ENCODE results near the gene ATE1.

GRCh38 chr10:121949451-121949850, 21.6 kb upstream of the ATE1 start:
- TF ChIP-seq, protein P1, sequence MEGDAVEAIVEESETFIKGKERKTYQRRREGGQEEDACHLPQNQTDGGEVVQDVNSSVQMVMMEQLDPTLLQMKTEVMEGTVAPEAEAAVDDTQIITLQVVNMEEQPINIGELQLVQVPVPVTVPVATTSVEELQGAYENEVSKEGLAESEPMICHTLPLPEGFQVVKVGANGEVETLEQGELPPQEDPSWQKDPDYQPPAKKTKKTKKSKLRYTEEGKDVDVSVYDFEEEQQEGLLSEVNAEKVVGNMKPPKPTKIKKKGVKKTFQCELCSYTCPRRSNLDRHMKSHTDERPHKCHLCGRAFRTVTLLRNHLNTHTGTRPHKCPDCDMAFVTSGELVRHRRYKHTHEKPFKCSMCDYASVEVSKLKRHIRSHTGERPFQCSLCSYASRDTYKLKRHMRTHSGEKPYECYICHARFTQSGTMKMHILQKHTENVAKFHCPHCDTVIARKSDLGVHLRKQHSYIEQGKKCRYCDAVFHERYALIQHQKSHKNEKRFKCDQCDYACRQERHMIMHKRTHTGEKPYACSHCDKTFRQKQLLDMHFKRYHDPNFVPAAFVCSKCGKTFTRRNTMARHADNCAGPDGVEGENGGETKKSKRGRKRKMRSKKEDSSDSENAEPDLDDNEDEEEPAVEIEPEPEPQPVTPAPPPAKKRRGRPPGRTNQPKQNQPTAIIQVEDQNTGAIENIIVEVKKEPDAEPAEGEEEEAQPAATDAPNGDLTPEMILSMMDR (conservative IDR thresholded peaks at IDR 0.05; ENCODE audit: low read depth in 2 of 2), result no peak
- TF ChIP-seq ZNF114 (CRISPR knock-in tag; IDR thresholded peaks at IDR 0.05) (no peak), CREB1 (CRISPR knock-in tag; IDR thresholded peaks at IDR 0.05; ENCODE audit: low read depth) (no peak), EZH2 (IDR thresholded peaks at IDR 0.05; ENCODE audit: low read depth, unreplicated experiment) (no peak), POLR2AphosphoS5 (IDR thresholded peaks at IDR 0.05; ENCODE audit: low read depth) (no peak), EZH2phosphoT487 (IDR thresholded peaks at IDR 0.05; ENCODE audit: unreplicated experiment) (no peak)

Measured in GM23338 (cell line).